ENCODE results near the gene CTBP2.

The CTBP2 gene

GRCh38 chr10:125041856-125042506 is 118.4 kb downstream of the CTBP2 start:
- DNase-seq (ENCODE audit: low read depth): no peak

GRCh38 chr10:125039354-125039769 is 121.0 kb downstream of the CTBP2 start:
- no peak for DNase-seq (ENCODE audit: low read depth)

- no peak for DNase-seq (ENCODE audit: low read depth)
Observed at GRCh38 chr10:125038637-125039036, 121.7 kb downstream of the CTBP2 start.

GRCh38 chr10:125037145-125037877 is 123.1 kb downstream of the CTBP2 start:
- DNase-seq (ENCODE audit: low read depth): no peak

- no peak for DNase-seq (ENCODE audit: low read depth)
Observed at GRCh38 chr10:125035588-125036295, 124.6 kb downstream of the CTBP2 start.

- DNase-seq (ENCODE audit: low read depth): no peak
Observed at GRCh38 chr10:125035136-125035535, 125.2 kb downstream of the CTBP2 start.

GRCh38 chr10:125034675-125035074 is 125.7 kb downstream of the CTBP2 start:
- no peak for DNase-seq (ENCODE audit: low read depth)

GRCh38 chr10:125033146-125033924 is 127.0 kb downstream of the CTBP2 start:
- DNase-seq (ENCODE audit: low read depth): no peak

- DNase-seq (ENCODE audit: low read depth): no peak
Observed at GRCh38 chr10:125032474-125033020, 127.8 kb downstream of the CTBP2 start.

GRCh38 chr10:125030567-125031197 is 129.7 kb downstream of the CTBP2 start:
- DNase-seq (ENCODE audit: low read depth): no peak

- DNase-seq (ENCODE audit: low read depth): no peak
Observed at GRCh38 chr10:125029584-125030242, 130.7 kb downstream of the CTBP2 start.

- no peak for DNase-seq (ENCODE audit: low read depth)
Observed at GRCh38 chr10:125027871-125028869, 132.2 kb downstream of the CTBP2 start.

- DNase-seq (ENCODE audit: low read depth): no peak
Observed at GRCh38 chr10:125026974-125027735, 133.2 kb downstream of the CTBP2 start.

GRCh38 chr10:125026036-125026931 is 134.1 kb downstream of the CTBP2 start:
- no peak for DNase-seq (ENCODE audit: low read depth)

- no peak for DNase-seq (ENCODE audit: low read depth)
Observed at GRCh38 chr10:125025341-125025740, 135.0 kb downstream of the CTBP2 start.

GRCh38 chr10:125024497-125025234 is 135.7 kb downstream of the CTBP2 start:
- DNase-seq (ENCODE audit: low read depth): no peak

- DNase-seq (ENCODE audit: low read depth): no peak
Observed at GRCh38 chr10:125023862-125024496, 136.4 kb downstream of the CTBP2 start.
